GM12891 (cell line): ENCODE measurements around the gene HID1.

ENCODE experiments used
- POLR2A ChIP-seq: IDR thresholded peaks from 2 replicates; pipeline ENCODE4 v1.6.1; 2011; ENCODE audit warnings: low read depth, low read length, control low read depth
- POLR2AphosphoS5 ChIP-seq: IDR thresholded peaks from 2 replicates; pipeline ENCODE4 v1.6.1; 2011; ENCODE audit warnings: low read depth, low read length, control low read depth
- POU2F2 ChIP-seq: IDR thresholded peaks from 2 replicates; pipeline ENCODE4 v1.6.1; 2011; ENCODE audit warnings: low read depth, mild to moderate bottlenecking, control low read depth, low read length, moderate library complexity
- TAF1 ChIP-seq: IDR thresholded peaks from 2 replicates; pipeline ENCODE4 v1.6.1; 2011; ENCODE audit warnings: low read depth, low read length, control low read depth

DNA sequence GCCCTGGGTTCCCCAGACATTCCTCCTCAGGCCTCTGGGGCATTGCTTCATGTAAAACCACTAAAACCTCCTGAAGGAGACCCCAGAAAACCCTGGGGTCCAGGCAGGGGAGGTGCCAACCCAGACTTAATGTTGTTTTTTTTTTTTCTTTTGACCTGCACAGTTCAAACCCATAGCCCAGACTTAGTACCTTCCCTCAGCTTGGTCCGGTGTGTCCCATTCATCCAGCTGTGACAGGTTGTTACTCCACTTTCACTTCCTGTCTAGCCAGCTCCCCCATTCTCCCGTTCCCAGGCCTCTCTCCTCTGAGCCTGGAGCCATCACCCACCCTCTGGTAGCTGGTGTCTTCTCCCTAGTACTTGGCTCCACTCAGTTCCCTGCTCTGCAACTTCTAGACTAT, 19.7 kb upstream of the HID1 start:
- TF ChIP-seq POLR2A (no peak), TAF1 (no peak), POLR2AphosphoS5 (no peak), POU2F2 (no peak)
